CD14-positive monocyte (primary cell): ENCODE measurements around the gene SLCO2A1. TPM values are rescaled to one million over a fixed set of nuclear protein-coding genes. Genes with fewer than 3 reads are reported as not detected.
A peak's percentile ranks its signal among the peaks of the same experiment; 100 is the strongest.

Experiments used
- DNase-seq, 3 donors: peaks; one replicate each; pipeline ENCODE4 v3.0.0-alpha.2; 2011 to 2022
- H2AFZ ChIP-seq: 2 replicates; pipeline ENCODE4 v1.6.0; 2012; ENCODE audit warnings: mild to moderate bottlenecking, low read depth, low read length, inconsistent platforms; ENCODE audit not compliant: insufficient read depth, poor library complexity, severe bottlenecking
- H3K27ac ChIP-seq, 2 donors: 1 replicate in 1 of 2; 2 replicates in 1 of 2; pipeline ENCODE4 v1.5.1; 2012 to 2013; ENCODE audit warnings: low read length in 2 of 2, control low read depth in 1 of 2, inconsistent platforms in 1 of 2, low read depth in 1 of 2, mild to moderate bottlenecking in 1 of 2
- H3K27me3 ChIP-seq, 2 donors: one replicate each; pipeline versions ENCODE4 v1.6.0 to v1.6.1; 2011 to 2013; ENCODE audit warnings: low read length in 2 of 2; ENCODE audit not compliant: control insufficient read depth in 2 of 2, insufficient read depth in 2 of 2
- H3K36me3 ChIP-seq, 2 donors: replicated peaks in 1 of 2; 1 replicate in 1 of 2; 2 replicates in 1 of 2; pipeline versions ENCODE4 v1.5.1 to v1.6.1; 2012 to 2013; ENCODE audit warnings: low read length in 2 of 2, control low read depth in 1 of 2, inconsistent platforms in 1 of 2, mild to moderate bottlenecking in 1 of 2; ENCODE audit not compliant: insufficient read depth in 2 of 2, control insufficient read depth in 1 of 2
- H3K4me1 ChIP-seq, 2 donors: 1 replicate in 1 of 2; 2 replicates in 1 of 2; pipeline versions ENCODE4 v1.5.1 to v1.6.1; 2012 to 2013; ENCODE audit warnings: low read length in 2 of 2, control low read depth in 1 of 2, inconsistent platforms in 1 of 2, mild to moderate bottlenecking in 1 of 2, moderate library complexity in 1 of 2; ENCODE audit not compliant: insufficient read depth in 2 of 2, control insufficient read depth in 1 of 2
- H3K4me2 ChIP-seq: replicated peaks from 2 replicates; pipeline ENCODE3; 2012; ENCODE audit warnings: low read length, moderate library complexity, mild to moderate bottlenecking; ENCODE audit not compliant: poor library complexity, severe bottlenecking; ENCODE audit errors: extremely low read depth
- H3K4me3 ChIP-seq, 3 experiments: fragments of 200-600 bp in 1 of 3; sonication (generic) in 1 of 3; replicated peaks in 1 of 3; 1 replicate in 2 of 3; 2 replicates in 1 of 3; pipeline ENCODE4 v1.5.1; 2011 to 2013; ENCODE audit warnings: low read length in 3 of 3, mild to moderate bottlenecking in 3 of 3, control low read depth in 2 of 3, low read depth in 2 of 3, inconsistent platforms in 1 of 3, moderate library complexity in 1 of 3
- H3K79me2 ChIP-seq: 2 replicates; pipeline ENCODE4 v1.6.0; 2012; ENCODE audit warnings: mild to moderate bottlenecking, control low read depth, inconsistent platforms, low read length, moderate library complexity; ENCODE audit not compliant: insufficient read depth
- H3K9ac ChIP-seq: 2 replicates; pipeline ENCODE4 v1.6.0; 2017; ENCODE audit warnings: low read length, mild to moderate bottlenecking; ENCODE audit not compliant: insufficient read depth, poor library complexity, severe bottlenecking
- H3K9me3 ChIP-seq, 2 donors: replicated peaks in 1 of 2; 1 replicate in 1 of 2; 2 replicates in 1 of 2; pipeline versions ENCODE4 v1.5.1 to v1.6.1; 2012 to 2013; ENCODE audit warnings: low read length in 2 of 2, control low read depth in 1 of 2; ENCODE audit not compliant: control insufficient read depth in 1 of 2, insufficient read depth in 1 of 2
- H4K20me1 ChIP-seq: 2 replicates; pipeline ENCODE4 v1.6.0; 2012; ENCODE audit warnings: mild to moderate bottlenecking, low read length, control low read depth, moderate library complexity; ENCODE audit not compliant: insufficient read depth
- H3K27ac Mint-ChIP-seq, 7 donors: one replicate each; pipeline ENCODE4 v1.8.0; 2020; ENCODE audit warnings: mild to moderate bottlenecking in 7 of 7, mixed read lengths in 7 of 7, moderate library complexity in 6 of 7, inconsistent platforms in 2 of 7
- H3K27me3 Mint-ChIP-seq, 3 donors: one replicate each; pipeline ENCODE4 v1.8.0; 2021 to 2022; ENCODE audit warnings: low read depth in 3 of 3, mild to moderate bottlenecking in 3 of 3, mixed read lengths in 3 of 3, moderate library complexity in 3 of 3, inconsistent platforms in 1 of 3
- H3K36me3 Mint-ChIP-seq, 2 donors: one replicate each; pipeline ENCODE4 v1.8.0; 2020; ENCODE audit warnings: mixed read lengths in 2 of 2, inconsistent platforms in 1 of 2, mild to moderate bottlenecking in 1 of 2
- H3K4me1 Mint-ChIP-seq: one replicate; pipeline ENCODE4 v1.8.0; 2020; ENCODE audit warnings: mild to moderate bottlenecking, mixed read lengths
- H3K4me3 Mint-ChIP-seq, 2 donors: one replicate each; pipeline ENCODE4 v1.8.0; 2020; ENCODE audit warnings: mild to moderate bottlenecking in 2 of 2, mixed read lengths in 2 of 2, moderate library complexity in 1 of 2
- H3K9me3 Mint-ChIP-seq, 7 donors: one replicate each; pipeline ENCODE4 v1.8.0; 2020 to 2022; ENCODE audit warnings: mixed read lengths in 7 of 7, mild to moderate bottlenecking in 6 of 7, moderate library complexity in 6 of 7, inconsistent platforms in 2 of 7
- CTCF ChIP-seq: fragments of 200-600 bp; IDR thresholded peaks from one replicate; pipeline ENCODE4 v1.8.0; 2022; ENCODE audit warnings: antibody characterized with exemption, mild to moderate bottlenecking
- WGBS: methylation state at CpG from one replicate; pipeline ENCODE4 v1.1.5; 2013; ENCODE audit warnings: missing lambda C conversion rate; ENCODE audit not compliant: insufficient coverage; 5-methylcytosine and 5-hydroxymethylcytosine counted together
- intact Hi-C, 2 donors: fragments of 100-400 bp; cut with micrococcal nuclease; formaldehyde crosslinking; loops; one replicate each; pipeline versions ENCODE4 v1.15.0 to v1.15.1; 2023
- polyA plus RNA-seq, 3 donors: library from polyadenylated mRNA; depleted of rRNA in 1 of 3; unstranded in 2 of 3; stranded (reverse) in 1 of 3; fragments of 300-500 nt in 2 of 3; fragments of >200 nt in 1 of 3; fragmentation: Illumina TruSeq in 2 of 3; gene quantifications; 1 replicate in 2 of 3; 2 replicates in 1 of 3; pipeline ENCODE4 v1.2.3, GENCODE V29; 2012 to 2021

The SLCO2A1 gene
- polyA plus RNA-seq, 3 donors: 0.12 TPM; not detected in 2

- Mint-ChIP-seq H3K27ac (no peak overlapping the region), H3K4me3 (no peak overlapping the region), H3K27me3 (no peaks in the 10 kb centered on the region), H3K9me3 (peaks cover 0 to 12% (median 0%) of the 10 kb centered on the region in 7 donors), H3K4me1 (no peaks in the 10 kb centered on the region), H3K36me3 (no peaks in the 10 kb centered on the region)
- TF ChIP-seq CTCF: no peak
- Histone ChIP-seq H3K4me1 (no peaks in the 10 kb centered on the region), H3K27ac (no peak overlapping the region), H3K27me3 (no peaks in the 10 kb centered on the region), H3K4me2 (no peak overlapping the region), H4K20me1 (no peaks in the 10 kb centered on the region), H3K36me3 (no peaks in the 10 kb centered on the region), H2AFZ (no peak overlapping the region), H3K9ac (no peak overlapping the region), H3K79me2 (no peaks in the 10 kb centered on the region), H3K4me3 (no peak overlapping the region), H3K9me3 (no peaks in the 10 kb centered on the region)
- 92% methylated on average over 3 of the region's 10 CpGs for WGBS
- intact Hi-C loops: no loop called here
- DNase-seq: no peak
Measured at GRCh38 chr3:133955892-133956291, 73.8 kb downstream of the SLCO2A1 start.

- intact Hi-C loops: no loop called here
- H3K27ac Mint-ChIP-seq: peak overlapping the region in 1 of 7 donors; percentile 24
- H3K27ac ChIP-seq: no peak overlapping the region
- H3K9me3 Mint-ChIP-seq: peaks cover 0 to 15% (median 0%) of the 10 kb centered on the region in 7 donors
- no peaks in the 10 kb centered on the region for H3K79me2 ChIP-seq
- H3K9ac ChIP-seq: no peak overlapping the region
- H3K4me2 ChIP-seq: no peak overlapping the region
- no peaks in the 10 kb centered on the region for H3K36me3 ChIP-seq
- no peaks in the 10 kb centered on the region for H3K36me3 Mint-ChIP-seq
- H3K4me1 Mint-ChIP-seq: no peaks in the 10 kb centered on the region
- no peaks in the 10 kb centered on the region for H3K4me1 ChIP-seq
- no peak overlapping the region for H3K4me3 ChIP-seq
- no peak overlapping the region for H3K4me3 Mint-ChIP-seq
- no peaks in the 10 kb centered on the region for H4K20me1 ChIP-seq
- no peaks in the 10 kb centered on the region for H3K27me3 Mint-ChIP-seq
- no peaks in the 10 kb centered on the region for H3K9me3 ChIP-seq
- WGBS: 98% methylated on average over 9 of the region's 11 CpGs
- H3K27me3 ChIP-seq: no peaks in the 10 kb centered on the region
- no peak for DNase-seq
- no peak for TF ChIP-seq CTCF
- no peak overlapping the region for H2AFZ ChIP-seq
Measured at GRCh38 chr3:133954717-133955360, 74.9 kb downstream of the SLCO2A1 start.
